ENCODE results near the gene CCDC97. TPM values are rescaled to one million over a fixed set of nuclear protein-coding genes. Genes with fewer than 3 reads are reported as not detected.

CCDC97 gene
- total RNA-seq, 1 experiment from 2014 or later: 25.5 TPM

GRCh38 chr19:41319500-41320184 is 9.7 kb downstream of the CCDC97 start:
- H3K4me1 ChIP-seq (ENCODE audit: control insufficient read depth, insufficient read depth, low read length): peaks cover 27% of the 10 kb centered on the region
- no peak for ATAC-seq
- ChIA-PET POLR2A (no interaction called here), CTCF (no interaction called here)
- H3K27me3 ChIP-seq (ENCODE audit: control insufficient read depth, insufficient read depth, low read length): no peaks in the 10 kb centered on the region
- no peak overlapping the region for H3K27ac ChIP-seq (ENCODE audit: low read length)
- no peaks in the 10 kb centered on the region for H3K9me3 ChIP-seq (ENCODE audit: control insufficient read depth, insufficient read depth, low read depth, low read length)
- TF ChIP-seq TCF7L2 (IDR thresholded peaks at IDR 0.05; ENCODE audit: low read depth, low read length): no peak
- no peak for TF ChIP-seq SIN3A (IDR thresholded peaks at IDR 0.05; ENCODE audit: borderline replicate concordance, insufficient read depth, low read depth, low read length)
- no peak for TF ChIP-seq CTCF (IDR thresholded peaks at IDR 0.05)
- TF ChIP-seq POLR2AphosphoS5 (IDR thresholded peaks at IDR 0.05; ENCODE audit: low read depth, low read length): no peak
- TF ChIP-seq REST (IDR thresholded peaks at IDR 0.05; ENCODE audit: insufficient read depth in 1 of 2, low read depth in 2 of 2, low read length in 1 of 2): no peak
- no peak for DNase-seq (ENCODE audit: low read depth, low spot score)
- no TSS peak for BruUV-seq (replicated peaks)
- in situ Hi-C loops (cut with HindIII; ENCODE audit: low pct_unique_long_range_greater_than_20kb, low sequenced_read_pairs) (no loop called here), intact Hi-C loops (cut with micrococcal nuclease; ENCODE audit: unreplicated experiment) (no loop called here)
- no peaks in the 10 kb centered on the region for H3K36me3 ChIP-seq (ENCODE audit: control insufficient read depth, insufficient read depth, low read length)
- no peak overlapping the region for H3K4me3 ChIP-seq (ENCODE audit: low read depth in 2 of 2, low read length in 2 of 2)

GRCh38 chr19:41320185-41320518 is 10.2 kb downstream of the CCDC97 start:
- Histone ChIP-seq H3K36me3 (ENCODE audit: control insufficient read depth, insufficient read depth, low read length) (no peaks in the 10 kb centered on the region), H3K4me1 (ENCODE audit: control insufficient read depth, insufficient read depth, low read length) (peaks cover 30% of the 10 kb centered on the region), H3K4me3 (ENCODE audit: low read depth in 2 of 2, low read length in 2 of 2) (no peak overlapping the region), H3K27me3 (ENCODE audit: control insufficient read depth, insufficient read depth, low read length) (no peaks in the 10 kb centered on the region), H3K9me3 (ENCODE audit: control insufficient read depth, insufficient read depth, low read depth, low read length) (no peaks in the 10 kb centered on the region), H3K27ac (ENCODE audit: low read length) (no peak overlapping the region)
- intact Hi-C loops (cut with micrococcal nuclease; ENCODE audit: unreplicated experiment) (no loop called here), in situ Hi-C loops (cut with HindIII; ENCODE audit: low pct_unique_long_range_greater_than_20kb, low sequenced_read_pairs) (no loop called here)
- no TSS peak for BruUV-seq (replicated peaks)
- ChIA-PET CTCF (no interaction called here), POLR2A (no interaction called here)
- ATAC-seq: no peak
- no peak for TF ChIP-seq CTCF (IDR thresholded peaks at IDR 0.05)
- TF ChIP-seq POLR2AphosphoS5 (IDR thresholded peaks at IDR 0.05; ENCODE audit: low read depth, low read length): no peak
- TF ChIP-seq SIN3A (IDR thresholded peaks at IDR 0.05; ENCODE audit: borderline replicate concordance, insufficient read depth, low read depth, low read length): no peak
- TF ChIP-seq REST (IDR thresholded peaks at IDR 0.05; ENCODE audit: insufficient read depth in 1 of 2, low read depth in 2 of 2, low read length in 1 of 2): no peak
- no peak for TF ChIP-seq TCF7L2 (IDR thresholded peaks at IDR 0.05; ENCODE audit: low read depth, low read length)
- DNase-seq (ENCODE audit: low read depth, low spot score): no peak
